ENCODE data around the gene PAPPA2.

DNA sequence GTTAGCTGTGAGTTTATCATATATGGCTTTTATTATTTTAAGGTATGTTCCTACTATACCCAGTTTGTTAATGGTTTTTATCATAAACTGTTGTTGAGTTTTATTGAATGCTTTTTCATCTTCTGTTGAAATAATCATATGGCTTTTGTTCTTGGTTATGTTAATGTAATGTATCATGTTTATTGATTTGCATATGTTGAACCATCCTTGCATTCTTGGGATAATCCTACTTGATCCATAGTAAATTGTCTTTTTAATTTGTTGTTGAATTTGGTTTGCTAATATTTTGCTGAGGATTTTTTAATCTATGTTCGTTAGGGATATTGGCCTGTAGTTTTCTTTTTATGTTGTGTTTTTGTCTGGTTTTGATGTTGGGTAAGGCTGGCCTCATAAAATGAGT, 185.6 kb downstream of the PAPPA2 start:
- TF ChIP-seq, protein P1, sequence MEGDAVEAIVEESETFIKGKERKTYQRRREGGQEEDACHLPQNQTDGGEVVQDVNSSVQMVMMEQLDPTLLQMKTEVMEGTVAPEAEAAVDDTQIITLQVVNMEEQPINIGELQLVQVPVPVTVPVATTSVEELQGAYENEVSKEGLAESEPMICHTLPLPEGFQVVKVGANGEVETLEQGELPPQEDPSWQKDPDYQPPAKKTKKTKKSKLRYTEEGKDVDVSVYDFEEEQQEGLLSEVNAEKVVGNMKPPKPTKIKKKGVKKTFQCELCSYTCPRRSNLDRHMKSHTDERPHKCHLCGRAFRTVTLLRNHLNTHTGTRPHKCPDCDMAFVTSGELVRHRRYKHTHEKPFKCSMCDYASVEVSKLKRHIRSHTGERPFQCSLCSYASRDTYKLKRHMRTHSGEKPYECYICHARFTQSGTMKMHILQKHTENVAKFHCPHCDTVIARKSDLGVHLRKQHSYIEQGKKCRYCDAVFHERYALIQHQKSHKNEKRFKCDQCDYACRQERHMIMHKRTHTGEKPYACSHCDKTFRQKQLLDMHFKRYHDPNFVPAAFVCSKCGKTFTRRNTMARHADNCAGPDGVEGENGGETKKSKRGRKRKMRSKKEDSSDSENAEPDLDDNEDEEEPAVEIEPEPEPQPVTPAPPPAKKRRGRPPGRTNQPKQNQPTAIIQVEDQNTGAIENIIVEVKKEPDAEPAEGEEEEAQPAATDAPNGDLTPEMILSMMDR (IDR thresholded peaks at IDR 0.05): no peak
- TF ChIP-seq POLR2AphosphoS5 (IDR thresholded peaks at IDR 0.05): no peak

All from transverse colon (tissue), 4 donors.